ENCODE data around the gene GLT1D1. TPM values are rescaled to one million over a fixed set of nuclear protein-coding genes. Genes with fewer than 3 reads are reported as not detected.

The GLT1D1 gene
- total RNA-seq, 1 experiment from 2014 or later, result not detected

DNA sequence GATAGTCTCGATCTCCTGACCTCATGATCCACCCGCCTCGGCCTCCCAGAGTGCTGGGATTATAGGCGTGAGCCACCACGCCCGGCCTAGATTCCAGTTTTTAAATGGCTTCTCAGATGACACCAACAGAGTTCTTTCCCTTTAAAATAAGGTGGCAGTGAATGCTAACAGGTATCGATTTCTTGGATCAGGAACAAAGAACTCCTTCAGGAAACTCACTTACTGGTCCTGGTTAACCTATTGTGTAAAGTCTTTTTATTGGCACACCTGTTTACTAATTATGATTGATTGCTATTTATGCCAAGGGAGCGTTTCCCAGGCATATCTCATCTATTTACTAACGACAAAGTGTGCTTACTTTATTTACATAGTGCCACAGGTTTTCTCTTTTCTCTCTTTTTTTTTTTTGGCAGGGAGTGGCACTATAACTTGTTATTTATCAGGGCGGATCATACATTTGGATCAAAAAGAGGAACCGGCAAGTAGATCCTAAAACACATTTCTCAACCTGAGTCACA lies 89.7 kb downstream of the GLT1D1 start:
- DNase-seq (ENCODE audit: low read depth, low spot score), result no peak
- Histone ChIP-seq H3K4me2 (ENCODE audit: low read length) (no peak overlapping the region), H3K9me3 (ENCODE audit: control insufficient read depth in 1 of 2, insufficient read depth in 1 of 2, low read depth in 1 of 2, low read length in 2 of 2) (no peaks in the 10 kb centered on the region), H3K4me3 (replicated peaks in 1 of 2; ENCODE audit: low read depth in 1 of 2, low read length in 2 of 2) (no peak overlapping the region), H2AFZ (ENCODE audit: low read depth, low read length, poor library complexity, severe bottlenecking) (no peak overlapping the region), H3K36me3 (ENCODE audit: control insufficient read depth in 1 of 2, insufficient read depth in 2 of 2, low read length in 2 of 2) (no peaks in the 10 kb centered on the region), H3K9me2 (ENCODE audit: insufficient read depth) (no peaks in the 10 kb centered on the region), H3K27ac (ENCODE audit: low read depth, low read length) (no peak overlapping the region), H4K20me1 (ENCODE audit: insufficient read depth) (no peaks in the 10 kb centered on the region), H3K9ac (ENCODE audit: low read length) (no peak overlapping the region), H3K4me1 (ENCODE audit: control insufficient read depth in 1 of 2, insufficient read depth in 2 of 2, low read length in 2 of 2) (no peaks in the 10 kb centered on the region), H3K79me2 (ENCODE audit: insufficient read depth, low read length) (no peaks in the 10 kb centered on the region), H3K27me3 (ENCODE audit: insufficient read depth, low read length) (no peaks in the 10 kb centered on the region)
- no peak for ATAC-seq
- BruUV-seq (replicated peaks), result no TSS peak
- TF ChIP-seq ZFX (IDR thresholded peaks at IDR 0.05) (no peak), EZH2phosphoT487 (IDR thresholded peaks at IDR 0.05; ENCODE audit: borderline replicate concordance) (no peak), JUND (IDR thresholded peaks at IDR 0.05) (no peak), FOSL1 (IDR thresholded peaks at IDR 0.05; ENCODE audit: low read depth) (no peak), YY1 (IDR thresholded peaks at IDR 0.05; ENCODE audit: extremely low read depth, insufficient replicate concordance, low read depth, low read length) (no peak), ELF1 (IDR thresholded peaks at IDR 0.05; ENCODE audit: borderline replicate concordance, low read depth) (no peak)
- TF ChIP-seq, protein P1, sequence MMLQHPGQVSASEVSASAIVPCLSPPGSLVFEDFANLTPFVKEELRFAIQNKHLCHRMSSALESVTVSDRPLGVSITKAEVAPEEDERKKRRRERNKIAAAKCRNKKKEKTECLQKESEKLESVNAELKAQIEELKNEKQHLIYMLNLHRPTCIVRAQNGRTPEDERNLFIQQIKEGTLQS (IDR thresholded peaks at IDR 0.05), result no peak
- intact Hi-C loops (cut with micrococcal nuclease), result no loop called here
- POLR2A ChIA-PET, result no interaction called here
- CTCF ChIA-PET, result no interaction called here
- RAD21 ChIA-PET (ENCODE audit: low non-redundant PET in 1 of 2, low total read pairs in 2 of 2, uncharacterized antibody in 2 of 2, unreplicated experiment in 2 of 2), result no interaction called here

DNA sequence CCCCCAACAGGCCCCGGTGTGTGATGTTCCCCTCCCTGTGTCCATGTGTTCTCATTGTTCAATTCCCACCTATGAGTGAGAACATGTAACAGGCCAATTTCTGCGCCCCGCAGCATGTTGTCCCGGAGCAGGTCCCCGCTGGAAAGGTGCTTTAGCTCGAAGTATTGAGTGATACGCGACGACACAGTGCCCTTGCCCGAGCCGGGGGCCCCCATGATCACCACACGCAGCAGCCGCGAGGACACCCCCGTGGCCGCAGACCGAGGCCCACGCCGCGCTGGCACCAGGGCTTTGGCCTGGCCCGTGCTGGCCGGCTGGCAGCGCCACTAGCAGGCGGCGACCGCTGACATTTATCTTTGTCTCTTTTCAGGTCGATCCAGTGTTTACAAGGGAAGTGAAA lies 91.7 kb downstream of the GLT1D1 start:
- H3K9me3 ChIP-seq (ENCODE audit: control insufficient read depth in 1 of 2, insufficient read depth in 1 of 2, low read depth in 1 of 2, low read length in 2 of 2), result no peaks in the 10 kb centered on the region
- H2AFZ ChIP-seq (ENCODE audit: low read depth, low read length, poor library complexity, severe bottlenecking), result no peak overlapping the region
- BruUV-seq (replicated peaks), result no TSS peak
- H3K27ac ChIP-seq (ENCODE audit: low read depth, low read length), result no peak overlapping the region
- TF ChIP-seq MAX (IDR thresholded peaks at IDR 0.05) (no peak), SP1 (IDR thresholded peaks at IDR 0.05; ENCODE audit: low read depth) (no peak), EGR1 (IDR thresholded peaks at IDR 0.05; ENCODE audit: low read depth) (no peak)
- TF ChIP-seq, protein P2, sequence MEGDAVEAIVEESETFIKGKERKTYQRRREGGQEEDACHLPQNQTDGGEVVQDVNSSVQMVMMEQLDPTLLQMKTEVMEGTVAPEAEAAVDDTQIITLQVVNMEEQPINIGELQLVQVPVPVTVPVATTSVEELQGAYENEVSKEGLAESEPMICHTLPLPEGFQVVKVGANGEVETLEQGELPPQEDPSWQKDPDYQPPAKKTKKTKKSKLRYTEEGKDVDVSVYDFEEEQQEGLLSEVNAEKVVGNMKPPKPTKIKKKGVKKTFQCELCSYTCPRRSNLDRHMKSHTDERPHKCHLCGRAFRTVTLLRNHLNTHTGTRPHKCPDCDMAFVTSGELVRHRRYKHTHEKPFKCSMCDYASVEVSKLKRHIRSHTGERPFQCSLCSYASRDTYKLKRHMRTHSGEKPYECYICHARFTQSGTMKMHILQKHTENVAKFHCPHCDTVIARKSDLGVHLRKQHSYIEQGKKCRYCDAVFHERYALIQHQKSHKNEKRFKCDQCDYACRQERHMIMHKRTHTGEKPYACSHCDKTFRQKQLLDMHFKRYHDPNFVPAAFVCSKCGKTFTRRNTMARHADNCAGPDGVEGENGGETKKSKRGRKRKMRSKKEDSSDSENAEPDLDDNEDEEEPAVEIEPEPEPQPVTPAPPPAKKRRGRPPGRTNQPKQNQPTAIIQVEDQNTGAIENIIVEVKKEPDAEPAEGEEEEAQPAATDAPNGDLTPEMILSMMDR (IDR thresholded peaks at IDR 0.05 in 2 of 3, conservative IDR thresholded peaks at IDR 0.05 in 1 of 3; ENCODE audit: borderline replicate concordance in 1 of 3, insufficient read depth in 1 of 3, low read depth in 2 of 3, low read length in 2 of 3), result no peak
- ATAC-seq, result no peak
- intact Hi-C loops (cut with micrococcal nuclease), result no loop called here
- no peaks in the 10 kb centered on the region for H4K20me1 ChIP-seq (ENCODE audit: insufficient read depth)
- no peak for DNase-seq (ENCODE audit: low read depth, low spot score)
- no peaks in the 10 kb centered on the region for H3K27me3 ChIP-seq (ENCODE audit: insufficient read depth, low read length)
- ChIA-PET POLR2A (no interaction called here), CTCF (no interaction called here), RAD21 (ENCODE audit: low non-redundant PET in 1 of 2, low total read pairs in 2 of 2, uncharacterized antibody in 2 of 2, unreplicated experiment in 2 of 2) (no interaction called here)
- H3K9ac ChIP-seq (ENCODE audit: low read length), result no peak overlapping the region
- no peaks in the 10 kb centered on the region for H3K79me2 ChIP-seq (ENCODE audit: insufficient read depth, low read length)
- H3K4me3 ChIP-seq (replicated peaks in 1 of 2; ENCODE audit: low read depth in 1 of 2, low read length in 2 of 2), result no peak overlapping the region
- no peak overlapping the region for H3K4me2 ChIP-seq (ENCODE audit: low read length)
- H3K36me3 ChIP-seq (ENCODE audit: control insufficient read depth in 1 of 2, insufficient read depth in 2 of 2, low read length in 2 of 2), result no peaks in the 10 kb centered on the region
- no peaks in the 10 kb centered on the region for H3K4me1 ChIP-seq (ENCODE audit: control insufficient read depth in 1 of 2, insufficient read depth in 2 of 2, low read length in 2 of 2)
- no peaks in the 10 kb centered on the region for H3K9me2 ChIP-seq (ENCODE audit: insufficient read depth)
